Keratinocyte (primary cell): ENCODE measurements around the gene FOXL2NB.

Experiments used
- CTCF ChIP-seq, 3 experiments: IDR thresholded peaks in 1 of 3; conservative IDR thresholded peaks in 1 of 3; optimal IDR thresholded peaks in 1 of 3; 2 replicates in 2 of 3; 3 replicates in 1 of 3; pipeline versions ENCODE3 to v1.5.1; 2011; ENCODE audit warnings: low read length in 3 of 3, mild to moderate bottlenecking in 3 of 3, moderate library complexity in 2 of 3, control low read depth in 1 of 3, inconsistent platforms in 1 of 3; ENCODE audit not compliant: insufficient read depth in 2 of 3; ENCODE audit errors: extremely low read depth in 1 of 3
- EZH2 ChIP-seq: IDR thresholded peaks from one replicate; pipeline ENCODE4 v1.6.1; 2012; ENCODE audit warnings: inconsistent platforms, mild to moderate bottlenecking, low read length, moderate library complexity

DNA sequence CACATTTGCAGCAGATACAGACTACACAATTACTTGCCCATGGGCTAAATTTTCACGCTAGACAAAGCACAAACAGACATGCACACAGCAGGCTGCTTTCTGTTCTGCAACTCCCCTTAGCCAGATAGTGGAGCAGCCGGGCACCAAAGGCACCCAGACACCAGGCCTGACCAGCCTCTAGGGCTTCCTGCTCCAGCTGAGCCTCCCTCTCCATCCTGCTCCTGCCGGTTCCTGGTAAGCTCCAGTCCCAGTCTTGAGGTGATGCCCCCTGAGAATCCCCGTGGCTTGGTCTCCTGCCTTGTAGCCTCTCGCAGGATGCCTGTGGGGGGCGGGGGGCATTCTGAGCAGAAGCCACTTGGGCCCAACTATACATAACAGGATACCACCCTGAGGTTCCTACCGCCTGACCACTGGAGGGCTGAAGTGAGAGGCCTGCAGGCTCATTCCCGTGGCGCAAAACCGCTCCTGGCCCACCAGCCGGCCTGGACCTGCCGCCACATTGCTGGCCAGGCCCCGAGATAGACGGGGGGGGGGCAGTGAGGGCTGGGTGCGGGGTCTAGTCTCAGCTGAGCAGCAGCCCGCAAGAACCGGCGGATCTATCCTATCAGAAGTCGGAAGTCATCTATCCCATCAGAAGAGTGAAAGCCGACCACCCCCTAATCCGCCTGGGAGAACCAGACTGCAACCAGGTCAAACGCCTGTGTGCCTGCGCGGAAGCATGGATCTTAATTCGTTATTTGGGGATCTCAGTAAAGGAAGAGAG is 4.0 kb upstream of the FOXL2NB start:
- TF ChIP-seq EZH2 (no peak), CTCF (optimal IDR thresholded peaks at IDR 0.05 in 1 of 3, IDR thresholded peaks at IDR 0.05 in 1 of 3, conservative IDR thresholded peaks at IDR 0.05 in 1 of 3; ENCODE audit: extremely low read depth in 1 of 3, insufficient read depth in 2 of 3, low read length in 3 of 3) (no peak)
